ENCODE data around the gene PPM1H.
A peak's percentile ranks its signal among the peaks of the same experiment; 100 is the strongest.

PPM1H gene

DNA sequence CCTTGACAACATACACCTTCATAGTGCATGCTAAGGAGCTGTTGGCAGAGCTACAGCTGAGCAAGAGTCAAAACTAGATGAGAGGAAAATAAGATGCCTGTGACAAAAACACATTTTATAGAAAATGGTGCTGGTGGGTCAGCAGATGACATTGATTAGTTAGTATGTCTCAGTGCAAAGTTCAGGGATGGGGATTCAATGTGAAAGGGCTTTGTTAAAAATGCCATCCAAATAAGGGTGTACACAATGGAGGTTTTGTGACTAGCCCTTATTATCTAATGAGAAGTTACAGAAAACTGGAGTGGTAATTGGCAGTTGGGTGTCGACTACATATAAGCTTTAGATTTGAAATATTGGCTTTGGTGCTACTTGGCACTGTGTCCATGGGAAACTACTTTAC lies 299.3 kb downstream of the PPM1H start:
- TF ChIP-seq, protein P1, sequence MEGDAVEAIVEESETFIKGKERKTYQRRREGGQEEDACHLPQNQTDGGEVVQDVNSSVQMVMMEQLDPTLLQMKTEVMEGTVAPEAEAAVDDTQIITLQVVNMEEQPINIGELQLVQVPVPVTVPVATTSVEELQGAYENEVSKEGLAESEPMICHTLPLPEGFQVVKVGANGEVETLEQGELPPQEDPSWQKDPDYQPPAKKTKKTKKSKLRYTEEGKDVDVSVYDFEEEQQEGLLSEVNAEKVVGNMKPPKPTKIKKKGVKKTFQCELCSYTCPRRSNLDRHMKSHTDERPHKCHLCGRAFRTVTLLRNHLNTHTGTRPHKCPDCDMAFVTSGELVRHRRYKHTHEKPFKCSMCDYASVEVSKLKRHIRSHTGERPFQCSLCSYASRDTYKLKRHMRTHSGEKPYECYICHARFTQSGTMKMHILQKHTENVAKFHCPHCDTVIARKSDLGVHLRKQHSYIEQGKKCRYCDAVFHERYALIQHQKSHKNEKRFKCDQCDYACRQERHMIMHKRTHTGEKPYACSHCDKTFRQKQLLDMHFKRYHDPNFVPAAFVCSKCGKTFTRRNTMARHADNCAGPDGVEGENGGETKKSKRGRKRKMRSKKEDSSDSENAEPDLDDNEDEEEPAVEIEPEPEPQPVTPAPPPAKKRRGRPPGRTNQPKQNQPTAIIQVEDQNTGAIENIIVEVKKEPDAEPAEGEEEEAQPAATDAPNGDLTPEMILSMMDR (IDR thresholded peaks at IDR 0.05; ENCODE audit: extremely low read depth, missing control alignments): no peak

DNA sequence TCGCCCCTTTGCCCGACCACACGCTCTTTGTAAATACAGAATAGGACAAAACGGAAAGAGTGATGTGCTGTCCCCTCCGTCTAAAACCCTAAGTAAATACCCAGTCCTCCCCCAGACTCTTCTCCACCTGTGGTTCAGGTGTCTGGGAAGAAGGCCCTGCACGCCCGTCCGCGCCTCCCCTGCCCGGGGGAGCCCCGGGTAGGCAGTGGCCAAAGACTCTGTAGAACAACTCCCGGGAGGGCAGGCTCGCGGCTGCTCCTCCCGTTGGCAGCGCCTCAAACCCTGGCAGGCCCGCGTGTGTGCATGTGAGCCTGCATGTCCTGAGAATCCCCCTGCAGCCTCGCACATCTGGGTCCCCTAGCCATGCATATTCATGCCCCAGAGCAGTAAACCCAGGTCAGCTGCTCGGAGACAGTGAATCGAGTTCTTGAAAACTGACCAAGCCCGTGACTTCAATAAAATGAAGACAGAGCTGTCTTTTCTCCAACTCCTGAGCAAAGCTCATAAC lies 302.5 kb downstream of the PPM1H start:
- peak; percentile 56 for DNase-seq (ENCODE audit: low spot score)

More for the DNA sequence above, 299.3 kb downstream of the PPM1H start:
- DNase-seq (ENCODE audit: low spot score): no peak

DNA sequence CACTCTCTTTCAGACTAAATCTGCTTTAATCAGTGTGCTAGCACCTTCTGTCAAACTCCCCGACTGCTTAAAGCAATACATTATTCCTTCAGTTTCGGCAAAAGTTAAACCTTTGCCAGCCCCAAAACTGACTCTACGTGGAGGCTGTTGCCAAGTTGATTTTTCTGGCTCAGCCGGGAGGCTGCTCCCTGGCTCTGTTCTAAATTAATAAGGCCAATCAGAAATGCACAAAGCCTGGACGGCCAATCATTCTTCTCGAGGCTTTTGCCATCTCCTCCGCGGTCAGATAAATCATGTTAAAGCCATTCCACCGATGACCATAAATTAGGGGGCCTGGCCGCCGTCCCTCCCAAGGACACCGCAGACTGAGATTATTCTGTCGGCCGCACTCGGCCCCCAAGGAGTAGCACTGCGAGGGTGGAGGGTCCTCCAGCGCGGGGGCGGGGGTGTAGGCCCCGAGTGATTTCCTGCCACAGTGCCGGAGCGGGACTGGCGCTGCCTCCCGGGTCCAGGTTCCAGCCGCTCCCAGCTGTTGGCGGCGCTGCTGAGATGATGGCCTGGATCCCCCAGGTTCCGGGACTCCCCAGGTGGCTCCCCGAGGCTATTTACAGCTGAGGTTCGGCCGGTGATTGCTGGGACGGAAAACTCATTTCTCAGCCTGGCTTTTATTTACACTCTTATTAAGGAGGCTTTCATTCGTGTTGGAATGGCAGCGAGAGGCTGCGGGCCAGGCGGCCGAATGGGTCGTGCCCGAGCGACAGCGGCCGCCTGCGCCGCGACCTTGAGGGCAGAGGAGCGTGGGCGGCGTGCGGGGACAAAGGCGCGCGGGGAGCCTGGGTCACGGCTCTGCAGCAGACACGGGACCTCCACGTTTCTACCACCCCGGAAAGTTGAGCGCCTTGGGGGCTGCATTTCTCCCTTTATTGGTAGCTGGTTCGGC lies 303.2 kb downstream of the PPM1H start:
- peak; percentile 74 for DNase-seq (ENCODE audit: low spot score)
- TF ChIP-seq, protein P1 (IDR thresholded peaks at IDR 0.05; ENCODE audit: extremely low read depth, missing control alignments): peak; percentile 29

More for the DNA sequence above, 302.5 kb downstream of the PPM1H start:
- TF ChIP-seq, protein P1 (IDR thresholded peaks at IDR 0.05; ENCODE audit: extremely low read depth, missing control alignments): no peak

DNA sequence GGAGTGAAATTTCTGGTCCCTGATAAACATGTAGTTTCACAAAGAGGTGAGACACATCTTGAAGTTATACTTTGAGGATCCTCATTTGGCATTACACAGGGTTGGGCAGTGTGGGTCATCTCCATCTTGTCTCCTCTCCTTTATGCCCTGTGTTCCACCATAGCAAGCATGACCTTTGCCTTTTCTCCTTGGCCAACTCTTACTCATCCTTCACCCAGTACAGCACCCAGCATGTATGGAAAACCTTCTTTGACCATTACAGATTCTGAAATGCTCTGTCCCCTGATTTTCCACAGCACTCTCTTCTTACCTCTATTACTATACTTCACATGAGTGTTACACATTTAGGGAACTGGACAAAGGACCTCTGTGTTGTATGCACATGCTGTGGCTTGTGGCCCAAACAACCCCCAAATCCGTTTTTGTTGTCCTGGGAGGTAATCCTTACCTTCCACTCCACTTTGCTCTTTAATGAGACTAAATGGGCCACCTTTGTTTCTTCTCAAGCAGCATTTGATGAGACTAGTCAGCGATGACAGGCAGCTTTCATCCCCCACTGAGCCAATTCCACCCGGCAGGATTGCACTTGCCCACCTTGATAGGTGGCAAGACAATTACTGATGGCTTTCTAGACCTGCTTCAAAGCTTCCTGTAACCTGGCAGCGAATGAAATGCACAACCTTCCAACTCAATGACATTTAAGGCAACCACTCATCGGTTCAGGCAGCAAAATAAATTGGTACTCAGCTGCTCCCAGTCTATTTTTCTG lies 304.8 kb downstream of the PPM1H start:
- no peak for DNase-seq (ENCODE audit: low spot score)
- TF ChIP-seq, protein P1 (IDR thresholded peaks at IDR 0.05; ENCODE audit: extremely low read depth, missing control alignments): no peak

DNA sequence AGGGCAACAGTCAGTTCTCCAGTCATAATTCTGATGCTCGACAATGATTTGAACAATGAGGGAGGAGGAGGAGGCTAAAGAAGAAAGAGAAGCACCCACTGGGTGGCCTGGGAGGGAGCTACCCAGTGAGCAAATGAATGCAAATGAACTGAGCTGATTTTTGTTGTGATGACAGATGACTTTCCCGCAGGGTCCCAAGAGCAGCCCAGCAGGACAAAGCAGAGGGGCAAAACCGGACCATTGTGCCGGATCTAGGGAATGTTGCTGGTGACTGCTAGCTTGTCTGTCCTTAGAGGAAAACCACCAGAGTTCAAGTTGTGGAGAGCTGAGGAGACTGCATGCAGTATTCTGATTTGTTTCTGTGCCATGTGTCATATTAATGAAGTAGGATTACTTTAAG lies 305.5 kb downstream of the PPM1H start:
- no peak for DNase-seq (ENCODE audit: low spot score)
- TF ChIP-seq, protein P1 (IDR thresholded peaks at IDR 0.05; ENCODE audit: extremely low read depth, missing control alignments): no peak

DNA sequence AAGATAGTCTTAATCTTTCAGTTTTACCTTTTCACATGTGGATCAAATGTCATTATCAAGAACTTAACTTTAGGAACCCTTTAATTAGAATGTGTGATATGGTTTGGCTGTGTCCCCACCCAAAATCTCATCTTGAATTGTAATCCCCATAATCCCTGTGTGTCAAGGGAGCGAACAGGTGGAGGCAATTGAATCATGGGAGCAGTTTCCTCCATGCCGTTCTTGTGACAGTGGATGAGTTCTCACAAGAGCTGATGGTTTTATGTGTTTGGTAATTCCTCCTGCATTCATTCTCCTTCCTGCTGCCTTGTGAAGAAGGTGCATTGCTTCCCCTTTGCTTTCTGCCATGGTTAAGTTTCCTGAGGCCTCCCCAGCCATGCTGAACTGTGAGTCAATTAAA lies 307.8 kb downstream of the PPM1H start:
- TF ChIP-seq, protein P1 (IDR thresholded peaks at IDR 0.05; ENCODE audit: extremely low read depth, missing control alignments): no peak
- DNase-seq (ENCODE audit: low spot score): no peak

DNA sequence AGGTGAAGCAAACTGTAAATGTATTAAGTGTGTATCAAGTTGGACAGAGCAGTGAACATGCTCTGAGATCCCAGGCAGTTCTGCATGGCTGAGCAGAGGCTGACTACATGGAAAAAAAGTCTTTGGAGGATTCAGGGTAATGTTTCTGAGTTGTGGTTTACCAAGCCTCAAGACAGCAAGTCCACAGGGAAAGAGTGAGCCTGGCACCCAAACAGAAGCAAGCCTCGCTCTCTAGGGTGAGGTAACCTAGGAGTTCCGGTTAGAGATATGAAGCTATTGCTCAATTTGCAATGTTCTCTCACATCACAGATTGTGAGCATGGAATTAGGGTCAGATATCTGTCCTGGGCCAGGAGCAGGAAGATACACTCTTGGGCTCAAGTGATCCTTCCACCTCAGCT lies 309.7 kb downstream of the PPM1H start:
- TF ChIP-seq, protein P1 (IDR thresholded peaks at IDR 0.05; ENCODE audit: extremely low read depth, missing control alignments): no peak
- DNase-seq (ENCODE audit: low spot score): no peak

All from GM20000 (cell line).